ENCODE data around the gene SP140L. TPM values are rescaled to one million over a fixed set of nuclear protein-coding genes. Genes with fewer than 3 reads are reported as not detected.

SP140L gene
- total and polyA plus RNA-seq, 10 of the 15 experiments (the other 5 are each of a cell fraction or from before 2014, with no cell fraction given): 4.7 to 28.6 (median 15.0) TPM

DNA sequence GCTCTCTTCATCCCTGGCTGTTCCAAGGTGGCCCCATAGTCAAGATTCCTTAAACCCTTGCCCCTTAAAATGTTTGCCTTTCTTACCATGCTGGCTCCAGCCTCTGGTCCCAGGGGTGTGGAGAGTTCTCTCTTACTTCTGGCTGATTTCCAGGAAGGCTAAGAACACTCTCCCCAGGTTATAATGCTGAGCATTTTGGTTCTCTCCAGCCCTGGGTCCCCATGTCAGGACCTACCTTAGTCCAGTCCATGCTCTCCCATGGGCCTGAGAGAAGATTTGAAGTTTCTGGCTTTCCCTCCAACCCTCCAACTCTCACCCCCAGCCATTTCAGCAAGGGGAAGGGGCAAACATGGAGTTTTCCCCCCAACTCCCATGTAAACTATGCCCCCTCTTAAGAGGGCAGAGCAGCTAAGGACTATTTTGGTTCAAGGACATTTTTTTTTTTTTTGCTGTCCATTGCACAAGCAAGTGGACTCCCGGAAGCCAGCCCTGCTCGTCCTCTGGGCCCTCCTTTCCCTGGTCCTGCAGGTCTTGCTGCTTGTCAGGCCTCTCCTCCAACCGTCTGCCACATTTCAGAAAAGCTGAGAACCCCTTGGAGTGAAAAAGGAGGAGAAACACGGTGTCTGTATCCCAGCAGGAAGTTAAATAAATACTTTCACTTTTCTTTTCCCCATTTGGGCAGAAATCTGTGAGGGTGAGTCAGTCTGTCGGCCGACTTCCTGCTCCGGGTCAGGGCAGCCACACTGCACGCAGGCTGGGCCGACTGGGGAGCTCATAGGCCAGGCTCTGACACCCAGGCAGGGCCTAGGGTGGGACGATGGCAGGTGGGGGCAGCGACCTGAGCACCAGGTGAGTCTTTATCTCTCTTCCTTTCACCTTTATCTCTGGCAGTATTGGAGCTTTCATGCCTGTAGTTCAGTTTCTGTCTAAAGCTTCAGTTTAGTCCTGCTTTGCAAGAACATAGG, at the start of gene SP140L (continued):
- TF ChIP-seq SRF (IDR thresholded peaks at IDR 0.05; ENCODE audit: low read depth in 2 of 2, low read length in 2 of 2): peak; percentile 66 to 95; a peak in 3 of 4 replicates
- TF ChIP-seq, protein P1, sequence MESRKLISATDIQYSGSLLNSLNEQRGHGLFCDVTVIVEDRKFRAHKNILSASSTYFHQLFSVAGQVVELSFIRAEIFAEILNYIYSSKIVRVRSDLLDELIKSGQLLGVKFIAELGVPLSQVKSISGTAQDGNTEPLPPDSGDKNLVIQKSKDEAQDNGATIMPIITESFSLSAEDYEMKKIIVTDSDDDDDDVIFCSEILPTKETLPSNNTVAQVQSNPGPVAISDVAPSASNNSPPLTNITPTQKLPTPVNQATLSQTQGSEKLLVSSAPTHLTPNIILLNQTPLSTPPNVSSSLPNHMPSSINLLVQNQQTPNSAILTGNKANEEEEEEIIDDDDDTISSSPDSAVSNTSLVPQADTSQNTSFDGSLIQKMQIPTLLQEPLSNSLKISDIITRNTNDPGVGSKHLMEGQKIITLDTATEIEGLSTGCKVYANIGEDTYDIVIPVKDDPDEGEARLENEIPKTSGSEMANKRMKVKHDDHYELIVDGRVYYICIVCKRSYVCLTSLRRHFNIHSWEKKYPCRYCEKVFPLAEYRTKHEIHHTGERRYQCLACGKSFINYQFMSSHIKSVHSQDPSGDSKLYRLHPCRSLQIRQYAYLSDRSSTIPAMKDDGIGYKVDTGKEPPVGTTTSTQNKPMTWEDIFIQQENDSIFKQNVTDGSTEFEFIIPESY (IDR thresholded peaks at IDR 0.05): peak; percentile 4; the same call in 1 of the 2 replicates
- no peak for TF ChIP-seq YY1 (IDR thresholded peaks at IDR 0.05; ENCODE audit: low read depth, low read length)
- TF ChIP-seq, protein P2, sequence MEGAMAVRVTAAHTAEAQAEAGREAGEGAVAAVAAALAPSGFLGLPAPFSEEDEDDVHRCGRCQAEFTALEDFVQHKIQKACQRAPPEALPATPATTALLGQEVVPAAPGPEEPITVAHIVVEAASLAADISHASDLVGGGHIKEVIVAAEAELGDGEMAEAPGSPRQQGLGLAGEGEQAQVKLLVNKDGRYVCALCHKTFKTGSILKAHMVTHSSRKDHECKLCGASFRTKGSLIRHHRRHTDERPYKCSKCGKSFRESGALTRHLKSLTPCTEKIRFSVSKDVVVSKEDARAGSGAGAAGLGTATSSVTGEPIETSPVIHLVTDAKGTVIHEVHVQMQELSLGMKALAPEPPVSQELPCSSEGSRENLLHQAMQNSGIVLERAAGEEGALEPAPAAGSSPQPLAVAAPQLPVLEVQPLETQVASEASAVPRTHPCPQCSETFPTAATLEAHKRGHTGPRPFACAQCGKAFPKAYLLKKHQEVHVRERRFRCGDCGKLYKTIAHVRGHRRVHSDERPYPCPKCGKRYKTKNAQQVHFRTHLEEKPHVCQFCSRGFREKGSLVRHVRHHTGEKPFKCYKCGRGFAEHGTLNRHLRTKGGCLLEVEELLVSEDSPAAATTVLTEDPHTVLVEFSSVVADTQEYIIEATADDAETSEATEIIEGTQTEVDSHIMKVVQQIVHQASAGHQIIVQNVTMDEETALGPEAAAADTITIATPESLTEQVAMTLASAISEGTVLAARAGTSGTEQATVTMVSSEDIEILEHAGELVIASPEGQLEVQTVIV (IDR thresholded peaks at IDR 0.05; ENCODE audit: borderline replicate concordance, partially characterized antibody): no peak
- TF ChIP-seq ATF7 (IDR thresholded peaks at IDR 0.05; ENCODE audit: low read depth): no peak; the same call in 1 of the 2 replicates
- TF ChIP-seq, protein P3, sequence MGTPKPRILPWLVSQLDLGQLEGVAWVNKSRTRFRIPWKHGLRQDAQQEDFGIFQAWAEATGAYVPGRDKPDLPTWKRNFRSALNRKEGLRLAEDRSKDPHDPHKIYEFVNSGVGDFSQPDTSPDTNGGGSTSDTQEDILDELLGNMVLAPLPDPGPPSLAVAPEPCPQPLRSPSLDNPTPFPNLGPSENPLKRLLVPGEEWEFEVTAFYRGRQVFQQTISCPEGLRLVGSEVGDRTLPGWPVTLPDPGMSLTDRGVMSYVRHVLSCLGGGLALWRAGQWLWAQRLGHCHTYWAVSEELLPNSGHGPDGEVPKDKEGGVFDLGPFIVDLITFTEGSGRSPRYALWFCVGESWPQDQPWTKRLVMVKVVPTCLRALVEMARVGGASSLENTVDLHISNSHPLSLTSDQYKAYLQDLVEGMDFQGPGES (IDR thresholded peaks at IDR 0.05): no peak
- TF ChIP-seq RAD21 (IDR thresholded peaks at IDR 0.05; ENCODE audit: insufficient read depth, low read depth, low read length): no peak
- no peak for TF ChIP-seq ZSCAN29 (IDR thresholded peaks at IDR 0.05)
- TF ChIP-seq YBX1 (IDR thresholded peaks at IDR 0.05): no peak
- no peak for TF ChIP-seq TCF3 (IDR thresholded peaks at IDR 0.05; ENCODE audit: borderline replicate concordance, insufficient read depth, low read depth, low read length)
- TF ChIP-seq, protein P4, sequence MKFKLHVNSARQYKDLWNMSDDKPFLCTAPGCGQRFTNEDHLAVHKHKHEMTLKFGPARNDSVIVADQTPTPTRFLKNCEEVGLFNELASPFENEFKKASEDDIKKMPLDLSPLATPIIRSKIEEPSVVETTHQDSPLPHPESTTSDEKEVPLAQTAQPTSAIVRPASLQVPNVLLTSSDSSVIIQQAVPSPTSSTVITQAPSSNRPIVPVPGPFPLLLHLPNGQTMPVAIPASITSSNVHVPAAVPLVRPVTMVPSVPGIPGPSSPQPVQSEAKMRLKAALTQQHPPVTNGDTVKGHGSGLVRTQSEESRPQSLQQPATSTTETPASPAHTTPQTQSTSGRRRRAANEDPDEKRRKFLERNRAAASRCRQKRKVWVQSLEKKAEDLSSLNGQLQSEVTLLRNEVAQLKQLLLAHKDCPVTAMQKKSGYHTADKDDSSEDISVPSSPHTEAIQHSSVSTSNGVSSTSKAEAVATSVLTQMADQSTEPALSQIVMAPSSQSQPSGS (IDR thresholded peaks at IDR 0.05; ENCODE audit: low read length): peak; percentile 8; the same call in 1 of the 2 replicates
- peak; percentile 53 for TF ChIP-seq HCFC1 (IDR thresholded peaks at IDR 0.05; ENCODE audit: low read length)
- TF ChIP-seq SPI1 (IDR thresholded peaks at IDR 0.05; ENCODE audit: borderline replicate concordance, insufficient read depth, low read depth, low read length): peak; percentile 48; the same call in 1 of the 2 replicates
- no peak for TF ChIP-seq NFYA (IDR thresholded peaks at IDR 0.05; ENCODE audit: borderline replicate concordance, low read depth, low read length)
- no peak; the same call in 1 of the 2 replicates for TF ChIP-seq MYB (IDR thresholded peaks at IDR 0.05; ENCODE audit: borderline replicate concordance, low read depth, low read length)
- no peak for TF ChIP-seq RBBP5 (conservative IDR thresholded peaks at IDR 0.05)
- TF ChIP-seq RUNX3 (IDR thresholded peaks at IDR 0.05; ENCODE audit: low read length): 0 out of 2 replicates have a peak, but pooled peaks have one; percentile 21
- TF ChIP-seq HDGF (IDR thresholded peaks at IDR 0.05): no peak
- no peak for TF ChIP-seq ZNF24 (IDR thresholded peaks at IDR 0.05)
- no peak for TF ChIP-seq SUZ12 (IDR thresholded peaks at IDR 0.05; ENCODE audit: unreplicated experiment)
- TF ChIP-seq, protein P5, sequence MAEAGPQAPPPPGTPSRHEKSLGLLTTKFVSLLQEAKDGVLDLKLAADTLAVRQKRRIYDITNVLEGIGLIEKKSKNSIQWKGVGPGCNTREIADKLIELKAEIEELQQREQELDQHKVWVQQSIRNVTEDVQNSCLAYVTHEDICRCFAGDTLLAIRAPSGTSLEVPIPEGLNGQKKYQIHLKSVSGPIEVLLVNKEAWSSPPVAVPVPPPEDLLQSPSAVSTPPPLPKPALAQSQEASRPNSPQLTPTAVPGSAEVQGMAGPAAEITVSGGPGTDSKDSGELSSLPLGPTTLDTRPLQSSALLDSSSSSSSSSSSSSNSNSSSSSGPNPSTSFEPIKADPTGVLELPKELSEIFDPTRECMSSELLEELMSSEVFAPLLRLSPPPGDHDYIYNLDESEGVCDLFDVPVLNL (IDR thresholded peaks at IDR 0.05; ENCODE audit: low read depth, low read length): no peak
- TF ChIP-seq ASH2L (IDR thresholded peaks at IDR 0.05; ENCODE audit: borderline replicate concordance, low read depth): peak; percentile 45; the same call in 1 of the 2 replicates

Measured in GM12878 (cell line).